ENCODE data around the gene DGKK.

The DGKK gene

GRCh38 chrX:50430917-50431575 is 39.6 kb downstream of the DGKK start:
- Histone ChIP-seq H3K9me3 (ENCODE audit: control insufficient read depth, low read length) (no peaks in the 10 kb centered on the region), H3K36me3 (ENCODE audit: control insufficient read depth, insufficient read depth, low read length) (no peaks in the 10 kb centered on the region), H3K27ac (ENCODE audit: low read depth, low read length, severe bottlenecking) (no peak overlapping the region), H3K4me3 (ENCODE audit: extremely low read depth, insufficient read depth, low read length, poor library complexity, severe bottlenecking) (no peak overlapping the region), H3K4me1 (ENCODE audit: control insufficient read depth, insufficient read depth, low read length, poor library complexity, severe bottlenecking) (peaks cover 2% of the 10 kb centered on the region)
- 89 to 92% methylated on average over 2 to 3 of the region's 5 CpGs for WGBS, 2 experiments (ENCODE audit: insufficient coverage in 2 of 2)

- WGBS, 2 experiments (ENCODE audit: insufficient coverage in 2 of 2): no CpG with 5 or more reads among the region's 1 CpG
- H3K27ac ChIP-seq (ENCODE audit: low read depth, low read length, severe bottlenecking): no peak overlapping the region
- no peak overlapping the region for H3K4me3 ChIP-seq (ENCODE audit: extremely low read depth, insufficient read depth, low read length, poor library complexity, severe bottlenecking)
- H3K36me3 ChIP-seq (ENCODE audit: control insufficient read depth, insufficient read depth, low read length): no peaks in the 10 kb centered on the region
- H3K4me1 ChIP-seq (ENCODE audit: control insufficient read depth, insufficient read depth, low read length, poor library complexity, severe bottlenecking): peaks cover 2% of the 10 kb centered on the region
- H3K9me3 ChIP-seq (ENCODE audit: control insufficient read depth, low read length): no peaks in the 10 kb centered on the region
These were observed 42.5 kb downstream of the DGKK start for GRCh38 chrX:50428174-50428573.

GRCh38 chrX:50407976-50408375 is 62.6 kb downstream of the DGKK start:
- Histone ChIP-seq H3K4me1 (ENCODE audit: control insufficient read depth, insufficient read depth, low read length, poor library complexity, severe bottlenecking) (no peaks in the 10 kb centered on the region), H3K27ac (ENCODE audit: low read depth, low read length, severe bottlenecking) (no peak overlapping the region), H3K4me3 (ENCODE audit: extremely low read depth, insufficient read depth, low read length, poor library complexity, severe bottlenecking) (no peak overlapping the region), H3K36me3 (ENCODE audit: control insufficient read depth, insufficient read depth, low read length) (no peaks in the 10 kb centered on the region), H3K9me3 (ENCODE audit: control insufficient read depth, low read length) (no peaks in the 10 kb centered on the region)
- WGBS, 2 experiments (ENCODE audit: insufficient coverage in 2 of 2): 94 to 100% methylated on average over 1 to 2 of the region's 2 CpGs

GRCh38 chrX:50403903-50404302 is 66.7 kb downstream of the DGKK start:
- Histone ChIP-seq H3K4me3 (ENCODE audit: extremely low read depth, insufficient read depth, low read length, poor library complexity, severe bottlenecking) (no peak overlapping the region), H3K36me3 (ENCODE audit: control insufficient read depth, insufficient read depth, low read length) (no peaks in the 10 kb centered on the region), H3K9me3 (ENCODE audit: control insufficient read depth, low read length) (no peaks in the 10 kb centered on the region), H3K4me1 (ENCODE audit: control insufficient read depth, insufficient read depth, low read length, poor library complexity, severe bottlenecking) (no peaks in the 10 kb centered on the region), H3K27ac (ENCODE audit: low read depth, low read length, severe bottlenecking) (no peak overlapping the region)
- 89% methylated on average over 3 to 5 of the region's 5 CpGs for WGBS, 2 experiments (ENCODE audit: insufficient coverage in 2 of 2)

GRCh38 chrX:50402886-50403285 is 67.7 kb downstream of the DGKK start:
- no peaks in the 10 kb centered on the region for H3K4me1 ChIP-seq (ENCODE audit: control insufficient read depth, insufficient read depth, low read length, poor library complexity, severe bottlenecking)
- no peak overlapping the region for H3K4me3 ChIP-seq (ENCODE audit: extremely low read depth, insufficient read depth, low read length, poor library complexity, severe bottlenecking)
- no peak overlapping the region for H3K27ac ChIP-seq (ENCODE audit: low read depth, low read length, severe bottlenecking)
- no peaks in the 10 kb centered on the region for H3K9me3 ChIP-seq (ENCODE audit: control insufficient read depth, low read length)
- H3K36me3 ChIP-seq (ENCODE audit: control insufficient read depth, insufficient read depth, low read length): no peaks in the 10 kb centered on the region
- WGBS, 2 experiments (ENCODE audit: insufficient coverage in 2 of 2): 90% methylated on average over 2 of the region's 3 CpGs; no CpG with 5 or more reads in 1 of the 2 experiments

- Histone ChIP-seq H3K4me1 (ENCODE audit: control insufficient read depth, insufficient read depth, low read length, poor library complexity, severe bottlenecking) (no peaks in the 10 kb centered on the region), H3K36me3 (ENCODE audit: control insufficient read depth, insufficient read depth, low read length) (no peaks in the 10 kb centered on the region), H3K4me3 (ENCODE audit: extremely low read depth, insufficient read depth, low read length, poor library complexity, severe bottlenecking) (no peak overlapping the region), H3K9me3 (ENCODE audit: control insufficient read depth, low read length) (no peaks in the 10 kb centered on the region), H3K27ac (ENCODE audit: low read depth, low read length, severe bottlenecking) (no peak overlapping the region)
- 100% methylated on average over 1 of the region's 2 CpGs; no CpG with 5 or more reads in 1 of the 2 experiments for WGBS, 2 experiments (ENCODE audit: insufficient coverage in 2 of 2)
These were observed 76.7 kb downstream of the DGKK start for GRCh38 chrX:50393902-50394301.

GRCh38 chrX:50386520-50386919 is 84.1 kb downstream of the DGKK start:
- no peak overlapping the region for H3K27ac ChIP-seq (ENCODE audit: low read depth, low read length, severe bottlenecking)
- WGBS, 2 experiments (ENCODE audit: insufficient coverage in 2 of 2): 80% methylated on average over 1 of the region's 2 CpGs; no CpG with 5 or more reads in 1 of the 2 experiments
- no peaks in the 10 kb centered on the region for H3K36me3 ChIP-seq (ENCODE audit: control insufficient read depth, insufficient read depth, low read length)
- no peaks in the 10 kb centered on the region for H3K9me3 ChIP-seq (ENCODE audit: control insufficient read depth, low read length)
- no peaks in the 10 kb centered on the region for H3K4me1 ChIP-seq (ENCODE audit: control insufficient read depth, insufficient read depth, low read length, poor library complexity, severe bottlenecking)
- no peak overlapping the region for H3K4me3 ChIP-seq (ENCODE audit: extremely low read depth, insufficient read depth, low read length, poor library complexity, severe bottlenecking)

GRCh38 chrX:50381729-50382415 is 88.8 kb downstream of the DGKK start:
- Histone ChIP-seq H3K36me3 (ENCODE audit: control insufficient read depth, insufficient read depth, low read length) (no peaks in the 10 kb centered on the region), H3K9me3 (ENCODE audit: control insufficient read depth, low read length) (no peaks in the 10 kb centered on the region), H3K4me1 (ENCODE audit: control insufficient read depth, insufficient read depth, low read length, poor library complexity, severe bottlenecking) (no peaks in the 10 kb centered on the region), H3K4me3 (ENCODE audit: extremely low read depth, insufficient read depth, low read length, poor library complexity, severe bottlenecking) (no peak overlapping the region), H3K27ac (ENCODE audit: low read depth, low read length, severe bottlenecking) (no peak overlapping the region)
- 89 to 100% methylated on average over 1 to 2 of the region's 5 CpGs for WGBS, 2 experiments (ENCODE audit: insufficient coverage in 2 of 2)

- WGBS, 2 experiments (ENCODE audit: insufficient coverage in 2 of 2): 88 to 100% methylated on average over 1 to 3 of the region's 9 CpGs
- H3K4me3 ChIP-seq (ENCODE audit: extremely low read depth, insufficient read depth, low read length, poor library complexity, severe bottlenecking): no peak overlapping the region
- no peaks in the 10 kb centered on the region for H3K4me1 ChIP-seq (ENCODE audit: control insufficient read depth, insufficient read depth, low read length, poor library complexity, severe bottlenecking)
- no peaks in the 10 kb centered on the region for H3K36me3 ChIP-seq (ENCODE audit: control insufficient read depth, insufficient read depth, low read length)
- no peak overlapping the region for H3K27ac ChIP-seq (ENCODE audit: low read depth, low read length, severe bottlenecking)
- no peaks in the 10 kb centered on the region for H3K9me3 ChIP-seq (ENCODE audit: control insufficient read depth, low read length)
These were observed 95.0 kb downstream of the DGKK start for GRCh38 chrX:50375481-50376267.

GRCh38 chrX:50372966-50373365 is 97.7 kb downstream of the DGKK start:
- Histone ChIP-seq H3K36me3 (ENCODE audit: control insufficient read depth, insufficient read depth, low read length) (no peaks in the 10 kb centered on the region), H3K4me3 (ENCODE audit: extremely low read depth, insufficient read depth, low read length, poor library complexity, severe bottlenecking) (no peak overlapping the region), H3K4me1 (ENCODE audit: control insufficient read depth, insufficient read depth, low read length, poor library complexity, severe bottlenecking) (no peaks in the 10 kb centered on the region), H3K9me3 (ENCODE audit: control insufficient read depth, low read length) (no peaks in the 10 kb centered on the region), H3K27ac (ENCODE audit: low read depth, low read length, severe bottlenecking) (no peak overlapping the region)
- no CpG with 5 or more reads among the region's 4 CpGs for WGBS, 2 experiments (ENCODE audit: insufficient coverage in 2 of 2)
